H1 (cell line): ENCODE data around the gene CD96.

Experiments
- EZH2 ChIP-seq: fragments of 200-600 bp; sonication (generic); IDR thresholded peaks from 2 replicates; pipeline ENCODE4 v1.7.1; 2012; ENCODE audit warnings: low read depth, mild to moderate bottlenecking, moderate library complexity, low read length, inconsistent platforms; ENCODE audit not compliant: severe bottlenecking
- POLR2A ChIP-seq, 2 experiments: IDR thresholded peaks; 1 replicate in 1 of 2; 2 replicates in 1 of 2; pipeline ENCODE4 v1.6.1; 2011; ENCODE audit warnings: low read depth in 2 of 2, low read length in 2 of 2, mild to moderate bottlenecking in 2 of 2; ENCODE audit errors: control extremely low read depth in 1 of 2
- TAF1 ChIP-seq: IDR thresholded peaks from 2 replicates; pipeline ENCODE4 v1.6.1; 2011; ENCODE audit warnings: mild to moderate bottlenecking, low read depth, low read length
- TF ChIP-seq, protein P1 (sequence below), 3 experiments: IDR thresholded peaks; 1 replicate in 2 of 3; 2 replicates in 1 of 3; pipeline versions ENCODE4 v1.5.1 to v1.6.1; 2011; ENCODE audit warnings: low read length in 3 of 3, mild to moderate bottlenecking in 3 of 3, inconsistent platforms in 2 of 3, low read depth in 1 of 3, moderate library complexity in 1 of 3; ENCODE audit not compliant: insufficient read depth in 1 of 3; ENCODE audit errors: control extremely low read depth in 1 of 3

DNA sequence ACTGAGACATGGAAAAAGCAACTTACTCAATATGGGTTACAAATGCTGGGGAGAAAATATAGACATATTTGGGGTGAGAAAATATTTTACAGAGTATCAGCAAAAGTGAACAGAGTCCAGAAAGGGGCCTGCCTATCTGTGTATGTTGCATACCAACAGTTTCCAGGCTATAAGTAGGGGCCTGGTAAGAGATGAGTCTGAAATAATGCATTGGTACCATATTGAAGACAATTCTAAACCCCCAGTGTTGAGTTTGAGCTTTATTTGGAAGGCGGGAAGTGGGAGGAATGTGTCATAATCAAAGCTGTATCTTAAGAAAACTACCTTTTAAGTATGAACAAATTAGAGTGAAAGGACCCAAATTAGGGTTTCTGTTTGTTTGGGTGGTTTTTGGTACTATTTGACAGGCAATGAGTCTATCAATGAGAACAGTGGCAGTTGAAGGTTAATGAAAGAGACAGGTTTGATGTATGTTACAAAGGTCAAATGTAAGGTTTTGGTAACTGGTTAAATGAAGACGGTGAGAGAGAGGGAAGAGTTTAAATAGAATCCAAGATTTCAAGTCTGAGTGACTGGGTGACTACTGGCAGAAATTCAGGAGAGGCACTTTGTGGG lies 159.4 kb downstream of the CD96 start:
- TF ChIP-seq, protein P1, sequence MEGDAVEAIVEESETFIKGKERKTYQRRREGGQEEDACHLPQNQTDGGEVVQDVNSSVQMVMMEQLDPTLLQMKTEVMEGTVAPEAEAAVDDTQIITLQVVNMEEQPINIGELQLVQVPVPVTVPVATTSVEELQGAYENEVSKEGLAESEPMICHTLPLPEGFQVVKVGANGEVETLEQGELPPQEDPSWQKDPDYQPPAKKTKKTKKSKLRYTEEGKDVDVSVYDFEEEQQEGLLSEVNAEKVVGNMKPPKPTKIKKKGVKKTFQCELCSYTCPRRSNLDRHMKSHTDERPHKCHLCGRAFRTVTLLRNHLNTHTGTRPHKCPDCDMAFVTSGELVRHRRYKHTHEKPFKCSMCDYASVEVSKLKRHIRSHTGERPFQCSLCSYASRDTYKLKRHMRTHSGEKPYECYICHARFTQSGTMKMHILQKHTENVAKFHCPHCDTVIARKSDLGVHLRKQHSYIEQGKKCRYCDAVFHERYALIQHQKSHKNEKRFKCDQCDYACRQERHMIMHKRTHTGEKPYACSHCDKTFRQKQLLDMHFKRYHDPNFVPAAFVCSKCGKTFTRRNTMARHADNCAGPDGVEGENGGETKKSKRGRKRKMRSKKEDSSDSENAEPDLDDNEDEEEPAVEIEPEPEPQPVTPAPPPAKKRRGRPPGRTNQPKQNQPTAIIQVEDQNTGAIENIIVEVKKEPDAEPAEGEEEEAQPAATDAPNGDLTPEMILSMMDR (IDR thresholded peaks at IDR 0.05; ENCODE audit: control extremely low read depth in 1 of 3, insufficient read depth in 1 of 3, low read depth in 1 of 3, low read length in 3 of 3) = no peak
- TF ChIP-seq TAF1 (no peak), EZH2 (no peak), POLR2A (IDR thresholded peaks at IDR 0.05; ENCODE audit: control extremely low read depth in 1 of 2, low read depth in 2 of 2, low read length in 2 of 2) (no peak)
